ENCODE measurements around the gene KDM4B. TPM values are rescaled to one million over a fixed set of nuclear protein-coding genes. Genes with fewer than 3 reads are reported as not detected.

KDM4B gene
- total RNA-seq, 1 experiment from 2014 or later, result 35.9 TPM

- H3K9ac ChIP-seq (ENCODE audit: low read length), result no peak overlapping the region
- peaks cover 10% of the 10 kb centered on the region; the same call in 1 of the 2 replicates for H3K79me2 ChIP-seq (ENCODE audit: insufficient read depth, low read length)
Observed at GRCh38 chr19:5035105-5035761, 66.3 kb downstream of the KDM4B start.

More at GRCh38 chr19:5035105-5035761, 66.3 kb downstream of the KDM4B start:
- ChIA-PET RAD21 (ENCODE audit: low non-redundant PET in 1 of 2, low total read pairs in 2 of 2, uncharacterized antibody in 2 of 2, unreplicated experiment in 2 of 2) (no interaction called here), POLR2A (no interaction called here), CTCF (no interaction called here)
- ATAC-seq, result no peak
- no peak overlapping the region for H3K4me3 ChIP-seq (replicated peaks in 1 of 2; ENCODE audit: low read depth in 1 of 2, low read length in 2 of 2)
- H3K27me3 ChIP-seq (ENCODE audit: insufficient read depth, low read length), result no peaks in the 10 kb centered on the region
- peaks cover 0 to 28% of the 10 kb centered on the region in 2 experiments; a peak in 3 of 4 replicates for H3K4me1 ChIP-seq (ENCODE audit: control insufficient read depth in 1 of 2, insufficient read depth in 2 of 2, low read length in 2 of 2)
- no peak overlapping the region for H3K4me2 ChIP-seq (ENCODE audit: low read length)
- BruUV-seq (replicated peaks), result no TSS peak
- no peak overlapping the region for H3K27ac ChIP-seq (ENCODE audit: low read depth, low read length)
- no peaks in the 10 kb centered on the region for H3K9me3 ChIP-seq (ENCODE audit: control insufficient read depth in 1 of 2, insufficient read depth in 1 of 2, low read depth in 1 of 2, low read length in 2 of 2)
- H4K20me1 ChIP-seq (ENCODE audit: insufficient read depth), result no peaks in the 10 kb centered on the region
- intact Hi-C loops (cut with micrococcal nuclease), result loop anchor here (10.0 kb wide), 1 partner anchor 120 kb away; no protein-coding TSS in a partner anchor
- no peaks in the 10 kb centered on the region for H3K9me2 ChIP-seq (ENCODE audit: insufficient read depth)
- H3K36me3 ChIP-seq (ENCODE audit: control insufficient read depth in 1 of 2, insufficient read depth in 2 of 2, low read length in 2 of 2), result peaks cover 0 to 4% of the 10 kb centered on the region in 2 experiments; a peak in 3 of 4 replicates
- H2AFZ ChIP-seq (ENCODE audit: low read depth, low read length, poor library complexity, severe bottlenecking), result no peak overlapping the region
- DNase-seq (ENCODE audit: low read depth, low spot score), result no peak
- TF ChIP-seq EGR1 (IDR thresholded peaks at IDR 0.05; ENCODE audit: low read depth) (no peak), TCF7L2 (IDR thresholded peaks at IDR 0.05; ENCODE audit: borderline replicate concordance, extremely low read depth, insufficient read depth, insufficient read length) (no peak), EZH2phosphoT487 (IDR thresholded peaks at IDR 0.05; ENCODE audit: borderline replicate concordance) (no peak), YY1 (IDR thresholded peaks at IDR 0.05; ENCODE audit: extremely low read depth, insufficient replicate concordance, low read depth, low read length) (no peak), ZFX (IDR thresholded peaks at IDR 0.05) (no peak), POLR2A (IDR thresholded peaks at IDR 0.05; ENCODE audit: borderline replicate concordance, extremely low read depth, insufficient read depth, insufficient read length) (no peak), SP1 (IDR thresholded peaks at IDR 0.05; ENCODE audit: low read depth) (no peak), REST (IDR thresholded peaks at IDR 0.05; ENCODE audit: low read depth) (no peak), CBX3 (IDR thresholded peaks at IDR 0.05; ENCODE audit: low read depth) (no peak), FOSL1 (IDR thresholded peaks at IDR 0.05; ENCODE audit: low read depth) (no peak), JUND (IDR thresholded peaks at IDR 0.05) (no peak), RAD21 (IDR thresholded peaks at IDR 0.05; ENCODE audit: low read depth) (no peak)
- TF ChIP-seq, protein P1, sequence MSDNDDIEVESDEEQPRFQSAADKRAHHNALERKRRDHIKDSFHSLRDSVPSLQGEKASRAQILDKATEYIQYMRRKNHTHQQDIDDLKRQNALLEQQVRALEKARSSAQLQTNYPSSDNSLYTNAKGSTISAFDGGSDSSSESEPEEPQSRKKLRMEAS (IDR thresholded peaks at IDR 0.05), result no peak
- TF ChIP-seq, protein P2, sequence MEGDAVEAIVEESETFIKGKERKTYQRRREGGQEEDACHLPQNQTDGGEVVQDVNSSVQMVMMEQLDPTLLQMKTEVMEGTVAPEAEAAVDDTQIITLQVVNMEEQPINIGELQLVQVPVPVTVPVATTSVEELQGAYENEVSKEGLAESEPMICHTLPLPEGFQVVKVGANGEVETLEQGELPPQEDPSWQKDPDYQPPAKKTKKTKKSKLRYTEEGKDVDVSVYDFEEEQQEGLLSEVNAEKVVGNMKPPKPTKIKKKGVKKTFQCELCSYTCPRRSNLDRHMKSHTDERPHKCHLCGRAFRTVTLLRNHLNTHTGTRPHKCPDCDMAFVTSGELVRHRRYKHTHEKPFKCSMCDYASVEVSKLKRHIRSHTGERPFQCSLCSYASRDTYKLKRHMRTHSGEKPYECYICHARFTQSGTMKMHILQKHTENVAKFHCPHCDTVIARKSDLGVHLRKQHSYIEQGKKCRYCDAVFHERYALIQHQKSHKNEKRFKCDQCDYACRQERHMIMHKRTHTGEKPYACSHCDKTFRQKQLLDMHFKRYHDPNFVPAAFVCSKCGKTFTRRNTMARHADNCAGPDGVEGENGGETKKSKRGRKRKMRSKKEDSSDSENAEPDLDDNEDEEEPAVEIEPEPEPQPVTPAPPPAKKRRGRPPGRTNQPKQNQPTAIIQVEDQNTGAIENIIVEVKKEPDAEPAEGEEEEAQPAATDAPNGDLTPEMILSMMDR (IDR thresholded peaks at IDR 0.05 in 2 of 3, conservative IDR thresholded peaks at IDR 0.05 in 1 of 3; ENCODE audit: borderline replicate concordance in 1 of 3, insufficient read depth in 1 of 3, low read depth in 2 of 3, low read length in 2 of 3), result no peak
- TF ChIP-seq, protein P3, sequence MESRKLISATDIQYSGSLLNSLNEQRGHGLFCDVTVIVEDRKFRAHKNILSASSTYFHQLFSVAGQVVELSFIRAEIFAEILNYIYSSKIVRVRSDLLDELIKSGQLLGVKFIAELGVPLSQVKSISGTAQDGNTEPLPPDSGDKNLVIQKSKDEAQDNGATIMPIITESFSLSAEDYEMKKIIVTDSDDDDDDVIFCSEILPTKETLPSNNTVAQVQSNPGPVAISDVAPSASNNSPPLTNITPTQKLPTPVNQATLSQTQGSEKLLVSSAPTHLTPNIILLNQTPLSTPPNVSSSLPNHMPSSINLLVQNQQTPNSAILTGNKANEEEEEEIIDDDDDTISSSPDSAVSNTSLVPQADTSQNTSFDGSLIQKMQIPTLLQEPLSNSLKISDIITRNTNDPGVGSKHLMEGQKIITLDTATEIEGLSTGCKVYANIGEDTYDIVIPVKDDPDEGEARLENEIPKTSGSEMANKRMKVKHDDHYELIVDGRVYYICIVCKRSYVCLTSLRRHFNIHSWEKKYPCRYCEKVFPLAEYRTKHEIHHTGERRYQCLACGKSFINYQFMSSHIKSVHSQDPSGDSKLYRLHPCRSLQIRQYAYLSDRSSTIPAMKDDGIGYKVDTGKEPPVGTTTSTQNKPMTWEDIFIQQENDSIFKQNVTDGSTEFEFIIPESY (IDR thresholded peaks at IDR 0.05; ENCODE audit: extremely low read depth, insufficient replicate concordance, low read length), result no peak
- TF ChIP-seq, protein P4, sequence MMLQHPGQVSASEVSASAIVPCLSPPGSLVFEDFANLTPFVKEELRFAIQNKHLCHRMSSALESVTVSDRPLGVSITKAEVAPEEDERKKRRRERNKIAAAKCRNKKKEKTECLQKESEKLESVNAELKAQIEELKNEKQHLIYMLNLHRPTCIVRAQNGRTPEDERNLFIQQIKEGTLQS (IDR thresholded peaks at IDR 0.05), result no peak

Data from HCT116 (cell line).